NCI-H2227 (cell line): Measurements from ENCODE around the gene LRRC34.

Experiments used
- DNase-seq: peaks from one replicate; lab custom pipeline; 2025; ENCODE audit not compliant: unreplicated experiment; lab: John Stamatoyannopoulos, UW

The LRRC34 gene

GRCh38 chr3:169813757-169814517 lies 1.2 kb upstream of the LRRC34 start:
- no peak for DNase-seq

DNA sequence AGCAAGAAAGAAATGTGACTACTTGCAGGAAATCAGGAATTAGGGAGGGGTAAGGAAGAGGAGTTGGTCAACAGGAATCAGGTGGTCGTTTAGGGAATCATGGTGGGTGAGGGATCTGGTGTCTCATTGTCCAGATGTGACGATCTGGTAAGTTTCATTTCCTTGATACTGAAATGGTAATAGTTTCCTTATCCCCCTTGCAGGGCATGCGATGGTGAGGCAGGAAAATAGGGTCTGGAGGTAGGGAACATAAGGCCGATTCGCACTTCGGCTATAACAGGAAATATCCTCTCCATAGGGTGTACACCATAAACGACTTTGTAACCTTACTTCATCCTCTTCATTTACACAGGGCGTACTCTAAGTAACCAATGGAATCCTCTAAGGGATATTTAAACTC lies 574 bp upstream of the LRRC34 start:
- no peak for DNase-seq

DNA sequence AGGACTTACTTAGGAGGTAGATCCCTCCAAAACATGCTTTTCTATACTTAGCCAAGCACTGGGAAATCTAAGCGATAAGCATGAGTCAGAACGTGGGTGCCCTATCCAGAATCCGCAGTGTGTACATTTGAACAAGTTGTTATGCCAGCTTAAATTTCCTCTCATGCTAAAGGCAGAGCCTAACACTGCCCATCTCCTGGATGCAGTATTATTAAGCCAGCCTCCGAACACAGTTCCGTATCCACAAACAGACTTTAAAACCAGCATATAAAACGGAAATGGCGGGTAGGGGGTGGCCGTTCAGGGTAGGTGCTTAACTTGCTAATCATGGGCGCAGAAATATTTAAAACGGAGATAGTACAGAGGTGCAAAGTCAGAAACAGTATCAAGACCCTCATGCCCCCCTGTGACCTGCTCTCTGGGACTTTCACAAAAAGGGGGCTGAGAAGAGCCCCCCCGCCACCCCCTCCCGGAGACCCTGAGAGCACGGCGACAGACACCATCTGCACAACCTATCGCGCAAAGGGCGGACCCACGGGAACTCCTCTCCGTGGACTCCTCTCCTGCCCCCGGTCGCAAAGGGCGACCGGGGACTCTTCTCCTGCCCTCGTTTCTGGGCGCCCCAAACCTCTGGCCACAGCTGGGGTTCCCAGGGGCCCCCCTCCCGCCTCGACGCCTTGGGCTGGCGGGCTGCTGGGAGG lies 923 bp downstream of the LRRC34 start:
- peak; percentile 58 for DNase-seq

DNA sequence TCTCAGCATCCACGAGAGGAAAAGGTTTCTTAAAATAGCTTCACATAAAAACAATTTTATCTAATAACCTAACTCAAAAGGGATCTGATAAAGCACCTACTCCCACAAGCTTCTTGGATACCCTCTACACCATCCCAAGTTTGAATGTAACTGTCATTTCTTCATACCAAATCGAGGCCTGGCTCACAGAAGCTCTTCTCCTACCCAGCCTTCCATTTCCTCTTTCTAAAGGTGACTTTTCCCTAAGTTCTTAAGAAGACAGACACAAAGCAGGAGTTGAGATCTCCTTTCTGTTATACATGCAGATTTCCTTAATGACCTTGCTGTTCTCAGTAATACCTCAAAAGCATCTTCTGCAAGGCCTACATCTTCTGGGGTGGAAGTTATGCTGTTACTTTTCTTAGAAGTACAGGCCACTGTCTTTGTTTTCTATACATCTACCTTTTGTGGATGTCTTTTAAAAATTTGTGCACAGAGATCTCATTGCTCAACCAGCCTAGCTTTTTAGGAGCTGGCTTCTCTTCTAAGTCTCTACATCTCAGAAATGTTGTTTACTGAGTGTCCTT lies 3.4 kb downstream of the LRRC34 start:
- no peak for DNase-seq

- no peak for DNase-seq
Measured at GRCh38 chr3:169804681-169805080, 8.0 kb downstream of the LRRC34 start.

GRCh38 chr3:169792359-169792758 lies 20.3 kb downstream of the LRRC34 start:
- DNase-seq: no peak

- DNase-seq: no peak
Measured at GRCh38 chr3:169790687-169791429, 21.8 kb downstream of the LRRC34 start.

DNA sequence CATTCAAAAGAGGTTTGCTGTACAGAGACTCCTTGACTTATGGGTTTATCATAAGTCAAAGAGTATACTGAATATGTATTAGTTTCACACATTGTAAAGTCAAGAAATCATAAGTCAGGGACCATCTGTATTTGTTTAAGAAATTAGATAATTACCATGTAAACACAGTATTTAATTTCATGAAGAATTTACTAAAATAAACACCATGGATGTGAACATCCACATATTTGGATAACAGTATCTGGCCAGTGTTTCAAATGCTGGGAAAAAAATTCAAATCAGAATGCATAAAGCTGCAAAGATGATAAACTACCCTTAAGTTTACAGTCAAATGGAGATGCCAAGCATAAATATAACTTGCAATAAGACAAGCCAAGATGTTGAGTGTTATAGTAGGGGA lies 22.5 kb downstream of the LRRC34 start:
- no peak for DNase-seq

- no peak for DNase-seq
Measured at GRCh38 chr3:169787791-169788190, 24.9 kb downstream of the LRRC34 start.

DNA sequence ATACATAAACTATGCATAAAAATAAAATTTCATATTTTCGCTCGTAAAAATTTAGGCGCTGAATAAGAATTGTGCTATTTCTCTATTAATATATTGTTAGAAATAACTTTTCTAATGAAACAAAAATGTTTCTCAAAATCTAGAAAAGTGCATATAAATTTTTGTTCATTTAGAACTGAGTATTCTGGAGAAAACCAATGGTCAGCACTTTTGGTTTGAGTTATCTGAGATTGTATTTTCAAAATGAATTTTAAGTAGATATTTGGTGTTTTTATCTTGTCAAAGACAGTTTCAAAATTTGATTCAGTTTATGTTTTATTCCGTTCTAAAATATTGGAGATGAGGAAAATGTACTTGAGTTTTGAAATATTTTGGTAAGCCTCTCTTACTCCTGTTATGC lies 25.6 kb downstream of the LRRC34 start:
- no peak for DNase-seq

GRCh38 chr3:169781209-169781855 lies 31.4 kb downstream of the LRRC34 start:
- no peak for DNase-seq

DNA sequence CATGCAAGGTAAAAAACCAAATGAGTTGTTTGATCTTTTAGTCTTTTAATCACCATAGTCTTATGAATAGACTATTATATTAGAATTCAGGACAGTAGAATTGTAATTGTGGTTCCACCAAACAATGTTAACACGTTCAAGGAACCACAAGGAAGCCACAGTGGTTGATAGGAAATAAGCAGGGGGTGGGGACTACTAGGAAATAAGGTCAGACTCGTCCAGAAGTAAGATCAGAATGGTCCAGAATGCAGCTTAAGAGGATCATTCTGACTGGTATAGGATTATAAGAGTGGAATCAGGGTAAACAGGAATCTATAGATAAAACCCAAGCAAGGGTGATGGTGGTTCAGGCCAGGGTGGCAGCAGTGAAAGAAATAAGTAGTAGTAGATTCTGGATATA lies 32.0 kb downstream of the LRRC34 start:
- DNase-seq: no peak

- DNase-seq: no peak
Measured at GRCh38 chr3:169777822-169778221, 34.9 kb downstream of the LRRC34 start.

- no peak for DNase-seq
Measured at GRCh38 chr3:169774186-169774585, 38.5 kb downstream of the LRRC34 start.

DNA sequence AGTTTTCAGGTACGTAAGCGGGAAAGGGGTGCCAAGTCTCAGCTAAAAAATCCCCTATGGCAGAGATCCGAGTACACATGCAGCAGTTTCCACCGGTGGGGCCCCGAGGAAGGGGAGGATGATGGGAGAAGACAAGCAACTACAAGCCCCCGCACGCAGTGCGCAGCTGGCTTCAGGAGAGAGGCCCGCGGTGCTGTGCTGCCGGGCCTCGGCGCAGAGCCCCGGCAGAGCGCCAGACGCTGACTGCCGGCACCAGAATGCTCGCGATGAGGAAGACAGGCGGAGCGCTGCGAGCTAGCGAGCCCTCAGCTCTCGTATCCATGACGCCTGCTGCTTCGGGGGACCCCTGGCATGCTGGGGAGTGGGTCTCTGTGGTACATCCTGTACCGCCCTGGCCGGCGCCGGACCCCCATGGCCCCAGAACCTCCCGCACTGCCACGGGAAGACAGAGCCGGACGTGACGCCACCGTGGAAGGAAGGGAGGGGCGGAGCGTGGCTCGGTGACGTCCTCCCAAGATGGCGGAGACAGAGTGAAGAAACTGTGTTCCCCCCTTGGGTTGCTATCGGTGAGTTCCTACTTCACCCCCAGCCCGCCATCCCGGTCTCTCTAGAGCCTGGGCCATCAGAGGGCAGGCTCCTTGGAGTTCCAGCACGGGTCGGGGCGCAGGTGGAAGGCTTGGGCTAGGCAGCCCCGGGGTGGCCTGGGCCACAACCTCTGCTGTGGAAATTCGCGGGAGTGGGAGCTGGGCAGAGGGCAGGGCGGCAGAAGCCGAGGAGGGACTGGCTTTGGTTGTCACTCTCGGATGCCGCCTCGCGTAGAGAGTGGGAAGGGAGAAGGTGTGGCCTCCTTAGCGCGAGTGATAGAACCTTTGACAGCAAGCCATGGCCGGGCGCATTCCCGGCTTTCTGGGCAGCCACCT lies 39.5 kb downstream of the LRRC34 start, which contains the start of gene MYNN:
TSS of gene MYNN (plus strand) at position 500 of the 920 bp plus-strand sequence. CDS start 900 bp downstream, outside the sequence.
- DNase-seq: peak; percentile 93

DNA sequence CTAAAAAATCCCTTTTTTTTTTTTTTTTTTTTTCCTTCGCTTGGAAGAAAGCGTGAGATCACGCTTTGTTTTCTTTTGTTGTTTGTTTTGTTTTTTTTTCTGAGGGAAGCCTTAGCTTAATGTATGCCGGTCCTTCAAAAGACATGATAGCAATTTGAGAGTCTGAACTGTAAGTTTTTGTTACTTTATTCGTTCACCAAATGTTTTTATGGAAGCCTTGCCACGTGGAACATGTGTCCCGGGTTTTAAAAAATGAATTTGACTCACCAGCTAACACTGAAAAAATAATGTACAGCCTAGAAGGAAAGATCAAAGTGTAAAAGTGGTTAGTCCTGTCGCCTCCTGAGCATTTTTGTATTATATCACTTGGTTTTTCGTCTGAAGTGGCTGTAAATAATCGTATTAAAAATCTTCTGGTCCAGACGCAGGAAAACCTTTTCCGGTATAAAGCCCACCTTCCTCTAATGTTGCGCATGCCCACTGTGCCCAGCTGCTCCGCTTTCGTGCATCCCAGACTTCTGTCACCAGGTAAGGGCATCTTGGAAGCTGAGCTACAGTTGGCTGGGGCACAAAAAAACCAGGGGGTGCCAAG lies 40.3 kb downstream of the LRRC34 start:
- DNase-seq: peak; percentile 89

DNA sequence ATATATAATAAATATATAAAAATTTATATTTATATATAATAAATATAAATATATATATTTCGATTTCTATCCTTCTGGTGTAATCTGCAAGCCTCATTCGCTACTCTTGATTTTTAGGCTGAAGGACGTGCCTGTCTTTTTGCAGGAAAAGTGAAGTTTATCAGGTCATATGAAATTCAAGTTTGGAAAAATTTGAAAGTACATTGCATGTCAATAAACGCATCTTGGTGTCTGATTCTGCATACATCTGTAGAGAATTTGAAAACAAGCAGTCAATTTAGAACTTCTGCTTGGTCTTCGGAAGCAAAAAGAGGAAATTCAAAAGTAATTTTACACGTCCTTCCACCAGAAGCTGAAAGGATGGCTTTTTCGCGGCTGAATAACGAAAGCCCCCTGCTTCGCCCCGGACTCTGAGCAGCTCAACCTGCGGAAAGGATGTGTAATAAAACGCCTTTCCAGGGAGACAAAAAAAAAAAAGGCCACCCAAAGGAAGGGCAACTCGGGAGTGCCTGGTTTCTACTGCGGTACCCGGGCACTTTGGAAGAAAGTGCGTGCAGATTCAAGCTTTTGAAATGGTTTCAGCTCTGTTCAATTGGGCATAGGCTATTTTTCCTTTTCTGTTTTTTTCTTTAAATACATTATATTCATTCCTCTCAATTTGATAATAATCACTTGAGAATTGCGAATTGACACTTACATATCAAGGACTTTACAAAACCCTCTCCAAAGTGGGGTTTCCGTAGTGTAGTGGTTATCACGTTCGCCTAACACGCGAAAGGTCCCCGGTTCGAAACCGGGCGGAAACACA lies 41.0 kb downstream of the LRRC34 start:
- peak; percentile 92 for DNase-seq

GRCh38 chr3:169769287-169770181 lies 43.2 kb downstream of the LRRC34 start, which contains the start of gene ACTRT3:
Gene ACTRT3 (minus strand): TSS chr3:169769561. CDS start chr3:169769520, 41 bp downstream.
- DNase-seq: peak; percentile 79
